Measurements from ENCODE around the gene RHEX. TPM values are rescaled to one million over a fixed set of nuclear protein-coding genes. Genes with fewer than 3 reads are reported as not detected.

RHEX gene

Small RNA genes lying within 50 kb of the gene (small RNA-seq; reads per million reads assigned to genes)
- gene RF00271 (ENCODE audit: insufficient read depth): not detected

Data from neuronal stem cell (in vitro differentiated cells).